HepG2 (cell line): ENCODE results near the gene ANKRD52. TPM values are rescaled to one million over a fixed set of nuclear protein-coding genes. Genes with fewer than 3 reads are reported as not detected.

ENCODE experiments used
- ATAC-seq: fragments of 200-7000 bp; cut with Tn5 transposase; 3 replicates; pipeline ENCODE4 v1.9.1; 2020; ENCODE audit warnings: mild to moderate bottlenecking, moderate library complexity
- BruUV-seq: library from RNA; stranded (reverse); fragments of 400-500 nt; replicated peaks from 2 replicates; lab custom pipeline; 2021; lab: Mats Ljungman, UMichigan
- CTCF ChIA-PET: fragments of 300-600 bp; formaldehyde crosslinking; extraction: SDS; loops from one replicate; lab custom pipeline; 2021; ENCODE audit warnings: low total read pairs, inconsistent platforms, low intra/inter-chr PET ratio; lab: Yijun Ruan, JAX
- POLR2A ChIA-PET: fragments of 350-600 bp; sonication (Branson Sonifier 250); formaldehyde crosslinking; loops from one replicate; lab custom pipeline; 2020; ENCODE audit warnings: antibody characterized with exemption, inconsistent platforms; lab: Yijun Ruan, JAX
- DNase-seq: peaks from one replicate; pipeline ENCODE4 v3.0.0-alpha.2; 2015; ENCODE audit warnings: low spot score
- FAIRE-seq: peaks from 3 replicates; lab custom pipeline; 2011; peaks lifted over from hg19 to GRCh38; lab: Jason Lieb, UNC
- H2AFZ ChIP-seq: one replicate; pipeline ENCODE4 v1.6.1; 2011; ENCODE audit warnings: low read length, inconsistent platforms
- H3K27ac ChIP-seq: fragments of 300-600 bp; 3 replicates; pipeline ENCODE4 v1.8.0; 2011; ENCODE audit warnings: mixed run types, mild to moderate bottlenecking, mixed read lengths, low read length, inconsistent platforms; ENCODE audit not compliant: insufficient read depth; ENCODE audit errors: extremely low read length
- H3K27me3 ChIP-seq, 2 experiments: fragments of 200-600 bp in 1 of 2; 2 replicates in 1 of 2; 3 replicates in 1 of 2; pipeline versions ENCODE4 v1.6.0 to v1.8.0; 2011; ENCODE audit warnings: low read length in 2 of 2, mild to moderate bottlenecking in 2 of 2, moderate library complexity in 2 of 2, inconsistent platforms in 1 of 2; ENCODE audit not compliant: insufficient read depth in 2 of 2, control insufficient read depth in 1 of 2
- H3K36me3 ChIP-seq, 2 experiments: fragments of 200-600 bp in 1 of 2; replicated peaks in 1 of 2; 2 replicates in 1 of 2; 3 replicates in 1 of 2; pipeline versions ENCODE4 v1.5.1 to v1.8.0; 2011; ENCODE audit warnings: low read length in 2 of 2, inconsistent platforms in 1 of 2; ENCODE audit not compliant: insufficient read depth in 2 of 2, control insufficient read depth in 1 of 2
- H3K4me1 ChIP-seq: 2 replicates; pipeline ENCODE4 v1.5.1; 2012; ENCODE audit warnings: low read length, inconsistent platforms; ENCODE audit not compliant: insufficient read depth
- H3K4me2 ChIP-seq: 2 replicates; pipeline ENCODE4 v1.6.0; 2011; ENCODE audit warnings: low read depth, low read length, inconsistent platforms
- H3K4me3 ChIP-seq, 3 experiments: fragments of 200-600 bp in 1 of 3; sonication (generic), shearing (Covaris generic) in 1 of 3; replicated peaks in 1 of 3; 2 replicates each; pipeline ENCODE4 v1.5.1; 2011 to 2016; ENCODE audit warnings: low read length in 3 of 3, inconsistent platforms in 2 of 3, low read depth in 2 of 3, mild to moderate bottlenecking in 2 of 3, control low read depth in 1 of 3, mixed read lengths in 1 of 3; ENCODE audit not compliant: insufficient read depth in 1 of 3
- H3K79me2 ChIP-seq: one replicate; pipeline ENCODE4 v1.6.1; 2011; ENCODE audit warnings: low read length, inconsistent platforms; ENCODE audit not compliant: insufficient read depth
- H3K9ac ChIP-seq: 2 replicates; pipeline ENCODE4 v1.6.0; 2011; ENCODE audit warnings: mild to moderate bottlenecking, low read depth, low read length, inconsistent platforms; ENCODE audit not compliant: insufficient read depth
- H3K9me3 ChIP-seq: 2 replicates; pipeline ENCODE4 v1.5.1; 2012; ENCODE audit warnings: mild to moderate bottlenecking, low read length
- H4K20me1 ChIP-seq: 2 replicates; pipeline ENCODE4 v1.6.0; 2011; ENCODE audit warnings: inconsistent platforms, mild to moderate bottlenecking, low read length, moderate library complexity; ENCODE audit not compliant: insufficient read depth
- CEBPB ChIP-seq: IDR thresholded peaks from 2 replicates; pipeline ENCODE4 v1.6.1; 2011; ENCODE audit warnings: low read depth, low read length, improper control_type of control experiment, borderline replicate concordance
- HMGA1 ChIP-seq: sonication (generic); formaldehyde crosslinking; conservative IDR thresholded peaks from 2 replicates; pipeline ENCODE4 v1.4.0; 2020; ENCODE audit warnings: missing genetic modification reagents
- KDM5B ChIP-seq: sonication (generic); formaldehyde crosslinking; IDR thresholded peaks from 2 replicates; pipeline ENCODE4 v1.4.0; 2020; ENCODE audit warnings: missing genetic modification reagents, mild to moderate bottlenecking, borderline replicate concordance
- NONO ChIP-seq, 2 experiments: fragments of 450-650 bp in 1 of 2; sonication (generic) in 1 of 2; formaldehyde crosslinking in 1 of 2; IDR thresholded peaks in 1 of 2; conservative IDR thresholded peaks in 1 of 2; 2 replicates each; pipeline versions ENCODE4 v1.6.1 to v1.8.0; 2017 to 2022; ENCODE audit warnings: mild to moderate bottlenecking in 1 of 2, missing genetic modification reagents in 1 of 2, moderate library complexity in 1 of 2
- ZNF883 ChIP-seq: sonication (generic); formaldehyde crosslinking; IDR thresholded peaks from 2 replicates; pipeline ENCODE4 v1.5.1; 2020; ENCODE audit warnings: mild to moderate bottlenecking, missing genetic modification reagents; ENCODE audit errors: not compliant biosample characterization
- WGBS: methylation state at CpG from one replicate; pipeline ENCODE4 v1.1.6; 2017; ENCODE audit warnings: low lambda C conversion rate; 5-methylcytosine and 5-hydroxymethylcytosine counted together
- in situ Hi-C: cut with HindIII; loops from 2 replicates; pipeline ENCODE4 v1.10.0; 2017; ENCODE audit warnings: low pct_unique_long_range_greater_than_20kb; ENCODE audit not compliant: extremely low pct_ligation_motif_present
- intact Hi-C: fragments of 100-400 bp; cut with micrococcal nuclease; formaldehyde crosslinking; loops from one replicate; pipeline ENCODE4 v1.10.0; 2022; ENCODE audit not compliant: unreplicated experiment
- polyA plus RNA-seq, 8 experiments: library from polyadenylated mRNA; depleted of rRNA in 3 of 8; stranded (reverse) in 7 of 8; unstranded in 1 of 8; fragments of >200 nt; fragmentation: Illumina TruSeq in 4 of 8; extraction: Trizol in 4 of 8; gene quantifications; 2 replicates each; pipeline versions ENCODE4 v1.2.1 to v1.2.3, GENCODE V29; 2011 to 2016; ENCODE audit warnings: low read depth in 4 of 8, missing spikeins in 1 of 8, mixed read lengths in 1 of 8; ENCODE audit not compliant: insufficient read depth in 1 of 8
- total RNA-seq, 5 experiments: library from RNA; depleted of rRNA; stranded (reverse); fragments of >200 nt; fragmentation: Illumina TruSeq; extraction: Trizol; gene quantifications; 2 replicates each; pipeline ENCODE4 v1.2.3, GENCODE V29; 2016; ENCODE audit warnings: low read depth in 1 of 5
- TF ChIP-seq, protein P1 (sequence below): sonication (generic); formaldehyde crosslinking; IDR thresholded peaks from 2 replicates; pipeline ENCODE4 v1.4.0; 2020; ENCODE audit warnings: mild to moderate bottlenecking, missing genetic modification reagents
- TF ChIP-seq, protein P2 (sequence below): sonication (generic); formaldehyde crosslinking; IDR thresholded peaks from 2 replicates; pipeline ENCODE4 v1.9.0; 2021; ENCODE audit warnings: missing genetic modification reagents, mild to moderate bottlenecking, borderline replicate concordance

ANKRD52 gene
- total and polyA plus RNA-seq, 2 of the 13 experiments (the other 11 are each of a cell fraction or from before 2014, with no cell fraction given): 7.8 to 9.2 TPM

DNA sequence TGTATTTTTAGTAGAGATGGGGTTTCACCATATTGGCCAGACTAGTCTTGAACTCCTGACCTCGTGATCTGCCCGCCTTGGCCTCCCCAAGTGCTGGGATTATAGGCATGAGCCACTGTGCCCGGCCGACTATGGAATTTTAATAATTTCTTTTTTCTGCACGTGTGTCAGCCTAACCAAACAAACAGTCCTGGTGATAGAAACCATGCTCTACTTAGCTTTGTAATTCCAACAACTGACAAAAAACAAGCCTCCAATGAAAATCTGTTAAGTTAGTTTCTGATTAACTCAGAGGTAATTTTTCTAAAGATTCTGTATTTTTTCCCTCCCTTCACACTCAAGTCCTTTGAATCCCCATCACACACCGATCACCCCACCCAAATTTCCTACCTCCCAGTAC is 23.8 kb upstream of the ANKRD52 start (continued):
- TF ChIP-seq, protein P1, sequence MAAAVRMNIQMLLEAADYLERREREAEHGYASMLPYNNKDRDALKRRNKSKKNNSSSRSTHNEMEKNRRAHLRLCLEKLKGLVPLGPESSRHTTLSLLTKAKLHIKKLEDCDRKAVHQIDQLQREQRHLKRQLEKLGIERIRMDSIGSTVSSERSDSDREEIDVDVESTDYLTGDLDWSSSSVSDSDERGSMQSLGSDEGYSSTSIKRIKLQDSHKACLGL (CRISPR knock-in tag): no peak
- TF ChIP-seq ZNF883 (CRISPR knock-in tag): no peak
- no peak for TF ChIP-seq HMGA1 (CRISPR knock-in tag)

DNA sequence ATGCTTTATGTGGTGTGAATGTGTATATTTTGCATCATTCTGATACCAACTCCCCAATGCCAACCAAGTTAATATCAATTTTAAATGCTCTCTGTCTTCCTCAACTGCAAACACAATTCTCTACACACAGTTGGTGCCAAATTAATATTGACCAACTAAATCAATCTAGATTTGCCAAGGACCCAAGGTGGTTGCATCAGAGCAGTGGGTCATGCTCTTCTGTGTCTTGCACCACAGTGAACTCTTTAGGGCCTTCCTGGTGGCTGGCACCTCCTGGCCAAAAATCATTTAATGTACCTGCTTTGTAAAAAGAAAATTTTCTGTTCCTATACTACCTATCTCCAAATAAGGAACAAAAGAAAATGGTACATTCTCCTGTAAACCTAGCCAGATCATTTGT is 22.7 kb upstream of the ANKRD52 start:
- POLR2A ChIA-PET: interaction anchor here (0.8 kb wide), 1 partner anchor 14 kb away, joined by 3 read pairs; no protein-coding TSS in a partner anchor
- FAIRE-seq: no peak

DNA sequence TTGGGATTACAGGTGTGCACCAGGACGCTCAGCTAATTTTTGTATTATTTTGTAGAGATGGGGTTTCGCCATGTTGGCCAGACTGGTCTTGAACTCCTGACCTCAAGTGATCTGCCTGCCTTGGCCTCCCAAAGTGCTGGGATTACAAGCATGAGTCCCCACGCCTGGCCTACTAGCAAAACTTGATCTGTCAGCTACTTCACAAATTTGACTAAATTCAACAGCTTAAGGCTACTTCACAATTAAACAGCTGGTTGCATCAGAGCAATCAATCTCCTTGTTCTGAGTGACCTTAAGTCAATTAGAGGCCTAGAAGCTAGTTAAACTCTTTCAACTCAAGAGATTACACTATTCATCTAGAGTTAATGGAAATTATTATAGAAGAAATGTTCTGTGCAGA is 20.7 kb upstream of the ANKRD52 start:
- intact Hi-C loops (no loop called here), in situ Hi-C loops (no loop called here)
- CTCF ChIA-PET: no interaction called here
- DNase-seq (no peak), ATAC-seq (no peak), FAIRE-seq (no peak)
- Histone ChIP-seq H2AFZ (no peak overlapping the region), H3K4me2 (no peak overlapping the region), H4K20me1 (no peaks in the 10 kb centered on the region), H3K9me3 (no peaks in the 10 kb centered on the region), H3K27ac (no peak overlapping the region), H3K36me3 (peaks cover 30 to 74% of the 10 kb centered on the region in 2 experiments), H3K27me3 (no peaks in the 10 kb centered on the region), H3K79me2 (no peaks in the 10 kb centered on the region), H3K4me1 (no peaks in the 10 kb centered on the region), H3K4me3 (no peak overlapping the region), H3K9ac (no peak overlapping the region)
- BruUV-seq: no TSS peak
- 97% methylated on average over 3 of the region's 3 CpGs for WGBS
- TF ChIP-seq, protein P2, sequence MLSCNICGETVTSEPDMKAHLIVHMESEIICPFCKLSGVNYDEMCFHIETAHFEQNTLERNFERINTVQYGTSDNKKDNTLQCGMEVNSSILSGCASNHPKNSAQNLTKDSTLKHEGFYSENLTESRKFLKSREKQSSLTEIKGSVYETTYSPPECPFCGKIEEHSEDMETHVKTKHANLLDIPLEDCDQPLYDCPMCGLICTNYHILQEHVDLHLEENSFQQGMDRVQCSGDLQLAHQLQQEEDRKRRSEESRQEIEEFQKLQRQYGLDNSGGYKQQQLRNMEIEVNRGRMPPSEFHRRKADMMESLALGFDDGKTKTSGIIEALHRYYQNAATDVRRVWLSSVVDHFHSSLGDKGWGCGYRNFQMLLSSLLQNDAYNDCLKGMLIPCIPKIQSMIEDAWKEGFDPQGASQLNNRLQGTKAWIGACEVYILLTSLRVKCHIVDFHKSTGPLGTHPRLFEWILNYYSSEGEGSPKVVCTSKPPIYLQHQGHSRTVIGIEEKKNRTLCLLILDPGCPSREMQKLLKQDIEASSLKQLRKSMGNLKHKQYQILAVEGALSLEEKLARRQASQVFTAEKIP: no peak
- POLR2A ChIA-PET: interaction anchor here (0.8 kb wide), 1 partner anchor 45 kb away, joined by 3 read pairs; no protein-coding TSS in a partner anchor

More for the DNA sequence above, 22.7 kb upstream of the ANKRD52 start:
- Histone ChIP-seq H3K4me1 (peaks cover 4% of the 10 kb centered on the region), H3K4me2 (no peak overlapping the region), H3K79me2 (no peaks in the 10 kb centered on the region), H3K27me3 (no peaks in the 10 kb centered on the region), H3K9me3 (no peaks in the 10 kb centered on the region), H3K27ac (no peak overlapping the region), H3K4me3 (no peak overlapping the region), H2AFZ (no peak overlapping the region), H3K36me3 (peaks cover 15 to 70% of the 10 kb centered on the region in 2 experiments), H4K20me1 (no peaks in the 10 kb centered on the region), H3K9ac (no peak overlapping the region)
- intact Hi-C loops (no loop called here), in situ Hi-C loops (no loop called here)
- DNase-seq: no peak
- BruUV-seq: no TSS peak
- ATAC-seq: no peak
- CTCF ChIA-PET: no interaction called here
- TF ChIP-seq NONO (IDR thresholded peaks at IDR 0.05) (no peak), NONO (CRISPR knock-in tag; conservative IDR thresholded peaks at IDR 0.05) (no peak), KDM5B (no peak), CEBPB (peak; percentile 28; the same call in 1 of the 2 replicates)
